Neural crest cell (in vitro differentiated cells): ENCODE results near the gene TSFM. TPM values are rescaled to one million over a fixed set of nuclear protein-coding genes. Genes with fewer than 3 reads are reported as not detected.

Source experiments
- DNase-seq: peaks from one replicate; pipeline ENCODE4 v3.0.0; 2021; ENCODE audit warnings: low read depth, mixed read lengths, low spot score
- H3K27ac Mint-ChIP-seq: one replicate; pipeline ENCODE4 v1.8.0; 2021; ENCODE audit warnings: mild to moderate bottlenecking, mixed read lengths; ENCODE audit not compliant: unreplicated experiment
- H3K27me3 Mint-ChIP-seq: 2 replicates; pipeline ENCODE4 v1.8.0; 2021; ENCODE audit warnings: low read depth, mild to moderate bottlenecking, mixed read lengths
- H3K36me3 Mint-ChIP-seq: 2 replicates; pipeline ENCODE4 v1.8.0; 2021; ENCODE audit warnings: low read depth, mild to moderate bottlenecking, mixed read lengths
- H3K4me1 Mint-ChIP-seq: 2 replicates; pipeline ENCODE4 v1.8.0; 2021; ENCODE audit warnings: mixed read lengths
- H3K4me3 Mint-ChIP-seq: one replicate; pipeline ENCODE4 v1.8.0; 2021; ENCODE audit warnings: mild to moderate bottlenecking, mixed read lengths
- H3K9me3 Mint-ChIP-seq: 2 replicates; pipeline ENCODE4 v1.8.0; 2021; ENCODE audit warnings: mixed read lengths
- total RNA-seq: library from RNA; stranded (reverse); gene quantifications from 2 replicates; pipeline ENCODE4 v1.2.1, GENCODE V29; 2021
- TF ChIP-seq, protein P1 (sequence below): fragments of 200-600 bp; sonication (generic); conservative IDR thresholded peaks from 2 replicates; pipeline ENCODE4 v1.5.0; 2021; ENCODE audit warnings: antibody characterized with exemption, mild to moderate bottlenecking

TSFM gene
- total RNA-seq, 1 donor from 2014 or later = 32.3 TPM

DNA sequence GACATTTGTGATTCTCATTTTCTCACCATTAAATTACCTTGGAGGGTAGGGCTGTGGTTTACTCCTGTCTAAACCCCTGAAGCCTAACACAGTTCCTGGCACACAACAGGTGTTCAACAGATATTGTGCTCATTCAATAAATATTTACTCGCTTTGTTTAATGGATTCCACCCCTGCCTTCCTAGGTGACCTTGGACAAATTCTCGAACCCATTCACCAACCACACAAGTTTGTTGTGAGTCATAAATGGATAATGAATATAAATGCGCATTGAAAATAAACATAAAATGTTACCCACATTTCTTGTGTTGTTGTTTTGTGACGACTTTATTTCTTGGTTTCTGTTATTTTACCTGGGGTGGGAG, 362 bp upstream of the TSFM start:
- Mint-ChIP-seq H3K36me3 (peaks cover 7% of the 10 kb centered on the region), H3K9me3 (no peaks in the 10 kb centered on the region), H3K4me1 (peaks cover 16% of the 10 kb centered on the region), H3K4me3 (peak overlapping the region; percentile 100), H3K27ac (no peak overlapping the region), H3K27me3 (no peaks in the 10 kb centered on the region)
- TF ChIP-seq, protein P1, sequence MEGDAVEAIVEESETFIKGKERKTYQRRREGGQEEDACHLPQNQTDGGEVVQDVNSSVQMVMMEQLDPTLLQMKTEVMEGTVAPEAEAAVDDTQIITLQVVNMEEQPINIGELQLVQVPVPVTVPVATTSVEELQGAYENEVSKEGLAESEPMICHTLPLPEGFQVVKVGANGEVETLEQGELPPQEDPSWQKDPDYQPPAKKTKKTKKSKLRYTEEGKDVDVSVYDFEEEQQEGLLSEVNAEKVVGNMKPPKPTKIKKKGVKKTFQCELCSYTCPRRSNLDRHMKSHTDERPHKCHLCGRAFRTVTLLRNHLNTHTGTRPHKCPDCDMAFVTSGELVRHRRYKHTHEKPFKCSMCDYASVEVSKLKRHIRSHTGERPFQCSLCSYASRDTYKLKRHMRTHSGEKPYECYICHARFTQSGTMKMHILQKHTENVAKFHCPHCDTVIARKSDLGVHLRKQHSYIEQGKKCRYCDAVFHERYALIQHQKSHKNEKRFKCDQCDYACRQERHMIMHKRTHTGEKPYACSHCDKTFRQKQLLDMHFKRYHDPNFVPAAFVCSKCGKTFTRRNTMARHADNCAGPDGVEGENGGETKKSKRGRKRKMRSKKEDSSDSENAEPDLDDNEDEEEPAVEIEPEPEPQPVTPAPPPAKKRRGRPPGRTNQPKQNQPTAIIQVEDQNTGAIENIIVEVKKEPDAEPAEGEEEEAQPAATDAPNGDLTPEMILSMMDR = no peak
- no peak for DNase-seq

- Mint-ChIP-seq H3K9me3 (no peaks in the 10 kb centered on the region), H3K36me3 (peaks cover 7% of the 10 kb centered on the region), H3K27me3 (no peaks in the 10 kb centered on the region), H3K4me3 (peak overlapping the region; percentile 100), H3K27ac (no peak overlapping the region), H3K4me1 (peaks cover 16% of the 10 kb centered on the region)
- TF ChIP-seq, protein P1 = no peak
- DNase-seq = no peak
Measured at GRCh38 chr12:57783466-57783801, 847 bp downstream of the TSFM start.

- peak overlapping the region; percentile 82 for H3K4me3 Mint-ChIP-seq
- TF ChIP-seq, protein P1 = no peak
- H3K4me1 Mint-ChIP-seq = peaks cover 16% of the 10 kb centered on the region
- peaks cover 7% of the 10 kb centered on the region for H3K36me3 Mint-ChIP-seq
- no peaks in the 10 kb centered on the region for H3K9me3 Mint-ChIP-seq
- no peak overlapping the region for H3K27ac Mint-ChIP-seq
- no peaks in the 10 kb centered on the region for H3K27me3 Mint-ChIP-seq
- DNase-seq = no peak
Measured at GRCh38 chr12:57783861-57784260, 1.3 kb downstream of the TSFM start.

GRCh38 chr12:57793920-57794319, 11.3 kb downstream of the TSFM start:
- H3K27me3 Mint-ChIP-seq = no peaks in the 10 kb centered on the region
- peaks cover 2% of the 10 kb centered on the region for H3K36me3 Mint-ChIP-seq
- DNase-seq = no peak
- TF ChIP-seq, protein P1 = no peak
- H3K4me1 Mint-ChIP-seq = no peaks in the 10 kb centered on the region
- H3K9me3 Mint-ChIP-seq = no peaks in the 10 kb centered on the region
- H3K27ac Mint-ChIP-seq = no peak overlapping the region
- H3K4me3 Mint-ChIP-seq = no peak overlapping the region

DNA sequence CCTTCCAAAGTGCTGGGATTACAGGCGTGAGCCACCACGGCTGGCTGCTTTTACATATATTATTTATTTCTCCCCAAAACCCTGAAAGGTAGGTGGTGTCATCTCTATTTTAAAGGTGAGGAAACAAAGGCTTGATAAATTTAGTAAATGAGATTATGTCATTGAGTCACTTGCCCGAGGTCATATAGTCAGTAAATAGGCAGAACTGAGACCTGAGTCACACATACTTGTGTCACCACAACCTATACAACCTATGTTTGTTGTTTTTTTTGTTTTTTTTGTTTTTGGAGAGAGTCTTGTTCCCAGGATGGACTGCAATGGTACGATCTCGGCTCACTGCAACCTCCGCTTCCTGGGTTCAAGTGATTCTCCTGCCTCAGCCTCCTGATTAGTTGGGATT, 12.8 kb downstream of the TSFM start:
- no peaks in the 10 kb centered on the region for H3K27me3 Mint-ChIP-seq
- no peak overlapping the region for H3K4me3 Mint-ChIP-seq
- no peaks in the 10 kb centered on the region for H3K9me3 Mint-ChIP-seq
- TF ChIP-seq, protein P1 = no peak
- no peak overlapping the region for H3K27ac Mint-ChIP-seq
- H3K4me1 Mint-ChIP-seq = no peaks in the 10 kb centered on the region
- peaks cover 2% of the 10 kb centered on the region for H3K36me3 Mint-ChIP-seq
- DNase-seq = no peak

DNA sequence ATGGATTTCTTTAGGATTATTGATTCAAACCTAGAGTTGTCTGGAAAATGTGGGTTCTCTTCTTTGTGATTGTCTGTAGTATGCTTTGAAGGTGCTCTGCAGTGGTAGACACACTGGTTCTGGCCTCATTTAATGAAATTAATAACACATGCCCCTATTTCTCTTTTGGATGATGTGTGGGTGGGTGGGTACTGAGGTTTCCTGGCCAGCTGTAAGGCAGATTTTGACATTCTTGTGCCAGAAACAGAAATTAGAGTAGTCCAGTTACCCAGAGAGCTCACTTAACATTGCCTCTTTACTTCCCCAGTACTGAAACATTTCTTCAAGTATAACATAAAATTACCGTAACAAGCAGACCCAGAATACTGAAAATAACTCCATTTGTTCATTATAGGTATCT, 14.4 kb downstream of the TSFM start:
- TF ChIP-seq, protein P1 = no peak
- H3K4me1 Mint-ChIP-seq = no peaks in the 10 kb centered on the region
- peaks cover 2% of the 10 kb centered on the region for H3K36me3 Mint-ChIP-seq
- no peaks in the 10 kb centered on the region for H3K27me3 Mint-ChIP-seq
- DNase-seq = no peak
- H3K27ac Mint-ChIP-seq = no peak overlapping the region
- H3K4me3 Mint-ChIP-seq = no peak overlapping the region
- H3K9me3 Mint-ChIP-seq = no peaks in the 10 kb centered on the region
